ENCODE measurements around the gene DOCK3.

Gene DOCK3

DNA sequence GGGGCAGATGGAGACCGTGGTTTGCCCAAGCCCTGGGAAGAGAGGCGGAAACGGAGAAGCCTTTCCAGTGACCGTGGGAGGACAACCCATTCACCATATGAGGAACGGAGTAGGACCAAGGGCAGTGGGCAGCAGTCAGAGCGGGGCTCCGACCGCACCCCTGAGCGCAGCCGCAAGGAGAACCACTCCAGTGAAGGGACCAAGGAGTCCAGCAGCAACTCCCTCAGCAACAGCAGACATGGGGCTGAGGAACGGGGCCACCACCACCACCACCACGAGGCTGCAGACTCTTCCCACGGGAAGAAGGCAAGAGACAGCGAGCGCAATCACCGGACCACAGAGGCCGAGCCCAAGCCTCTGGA is 718.4 kb downstream of the DOCK3 start:
- DNase-seq = no peak

DNA sequence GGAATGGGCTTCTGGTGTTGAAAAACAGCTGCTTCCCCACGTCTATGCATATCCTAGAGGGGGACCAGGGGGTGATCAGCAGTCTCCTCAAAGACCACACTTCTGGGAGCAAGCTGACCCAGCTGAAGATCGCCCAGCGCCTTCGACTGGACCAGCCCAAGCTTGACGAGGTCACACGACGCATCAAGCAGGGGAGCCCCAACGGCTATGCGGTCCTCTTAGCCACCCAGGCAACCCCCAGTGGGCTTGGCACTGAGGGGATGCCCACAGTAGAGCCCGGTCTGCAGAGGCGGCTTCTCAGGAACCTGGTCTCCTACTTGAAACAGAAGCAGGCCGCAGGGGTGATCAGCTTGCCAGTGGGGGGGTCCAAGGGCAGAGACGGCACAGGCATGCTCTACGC is 718.8 kb downstream of the DOCK3 start:
- no peak for DNase-seq

DNA sequence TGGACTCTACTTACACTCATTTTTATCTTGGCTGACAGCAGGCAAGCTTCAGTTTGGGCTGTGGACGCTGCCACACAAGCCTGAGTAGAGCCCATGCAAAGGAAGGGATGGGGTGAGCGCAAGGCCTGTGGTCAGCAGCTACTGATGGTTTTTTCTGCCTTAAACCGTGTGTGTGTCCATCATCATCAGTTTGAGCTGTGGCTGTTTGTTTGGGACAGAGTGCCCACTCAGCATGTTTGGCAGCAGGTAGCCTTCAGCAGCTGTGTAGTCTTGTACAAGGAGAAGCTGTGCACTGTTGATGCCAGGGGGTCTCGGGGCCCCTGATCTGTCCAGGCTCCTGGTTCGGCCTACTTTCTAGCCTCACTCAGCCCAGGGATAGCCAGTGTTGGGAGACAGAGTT is 719.8 kb downstream of the DOCK3 start:
- no peak for DNase-seq

DNA sequence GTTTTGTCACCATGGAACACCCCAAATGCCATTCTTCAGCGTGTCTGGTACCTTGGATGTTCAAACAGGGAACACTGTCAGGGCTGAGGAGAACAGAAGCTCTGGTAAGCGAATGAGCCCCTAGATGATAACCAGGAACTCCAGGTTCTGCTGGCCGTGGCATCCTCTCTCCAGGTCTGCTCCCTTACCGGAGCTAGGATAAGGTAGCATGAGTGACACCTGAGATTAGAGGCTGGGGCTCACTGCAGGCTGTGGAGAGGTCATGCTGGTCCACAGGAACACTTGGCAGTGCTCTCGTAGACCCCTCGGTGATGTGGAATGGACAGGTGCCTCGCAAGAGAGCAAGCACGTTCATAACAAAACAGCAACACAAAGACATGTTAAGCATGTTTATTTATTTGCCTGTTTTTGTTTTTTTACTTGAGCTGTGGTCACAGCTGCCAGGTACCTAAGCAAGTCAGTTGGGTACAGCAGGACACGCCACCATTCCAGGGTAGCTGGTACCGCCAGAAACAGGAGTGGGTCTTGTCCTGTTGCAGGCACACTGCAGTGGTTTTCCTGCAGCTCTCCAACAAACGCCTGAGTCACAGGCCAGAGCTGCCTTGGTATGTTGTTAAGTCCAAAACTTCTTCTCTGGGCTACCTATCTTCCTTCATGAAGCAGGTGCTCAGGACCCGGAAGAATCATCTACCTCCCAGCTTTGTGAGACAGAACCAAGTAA is 720.9 kb downstream of the DOCK3 start:
- DNase-seq = no peak

DNA sequence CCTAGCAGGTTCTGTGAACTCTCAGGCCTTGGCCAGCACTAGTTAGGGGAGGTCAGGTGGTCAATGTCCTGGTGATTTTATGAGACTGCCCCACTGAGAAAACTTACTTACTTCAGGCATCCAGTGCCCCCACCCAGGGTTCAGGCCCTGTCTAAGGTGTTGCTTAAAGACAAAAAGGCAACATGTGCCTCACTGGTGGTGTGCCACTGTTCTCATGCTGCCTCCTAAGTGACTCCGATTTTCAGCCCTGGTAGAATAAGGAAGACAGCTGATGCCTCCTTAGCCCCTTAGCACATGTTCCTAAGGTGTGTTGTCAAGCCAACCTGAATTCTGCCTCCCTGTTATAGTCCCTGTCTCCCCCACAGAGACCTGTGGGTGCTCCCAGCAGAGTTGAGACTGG is 721.7 kb downstream of the DOCK3 start:
- DNase-seq = no peak

DNA sequence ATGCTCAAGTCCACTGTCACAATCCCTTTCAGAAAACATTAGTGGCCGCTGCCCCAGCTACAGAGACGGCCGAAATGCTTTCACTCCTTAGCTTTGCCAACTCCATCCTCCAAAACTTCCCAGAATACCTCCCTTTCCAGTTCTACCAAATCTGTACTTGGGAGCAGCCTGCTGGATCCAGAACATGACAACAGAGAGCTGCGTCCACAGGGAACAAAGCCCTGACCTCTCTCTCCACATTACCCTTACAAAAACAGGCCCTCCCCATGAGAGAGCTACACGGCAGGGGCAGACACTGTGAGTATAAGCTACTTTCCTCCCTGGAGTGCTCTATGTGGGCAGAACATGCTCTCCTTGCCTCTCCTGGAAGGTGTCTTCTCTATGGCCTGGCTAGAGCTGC is 722.7 kb downstream of the DOCK3 start:
- DNase-seq = no peak

DNA sequence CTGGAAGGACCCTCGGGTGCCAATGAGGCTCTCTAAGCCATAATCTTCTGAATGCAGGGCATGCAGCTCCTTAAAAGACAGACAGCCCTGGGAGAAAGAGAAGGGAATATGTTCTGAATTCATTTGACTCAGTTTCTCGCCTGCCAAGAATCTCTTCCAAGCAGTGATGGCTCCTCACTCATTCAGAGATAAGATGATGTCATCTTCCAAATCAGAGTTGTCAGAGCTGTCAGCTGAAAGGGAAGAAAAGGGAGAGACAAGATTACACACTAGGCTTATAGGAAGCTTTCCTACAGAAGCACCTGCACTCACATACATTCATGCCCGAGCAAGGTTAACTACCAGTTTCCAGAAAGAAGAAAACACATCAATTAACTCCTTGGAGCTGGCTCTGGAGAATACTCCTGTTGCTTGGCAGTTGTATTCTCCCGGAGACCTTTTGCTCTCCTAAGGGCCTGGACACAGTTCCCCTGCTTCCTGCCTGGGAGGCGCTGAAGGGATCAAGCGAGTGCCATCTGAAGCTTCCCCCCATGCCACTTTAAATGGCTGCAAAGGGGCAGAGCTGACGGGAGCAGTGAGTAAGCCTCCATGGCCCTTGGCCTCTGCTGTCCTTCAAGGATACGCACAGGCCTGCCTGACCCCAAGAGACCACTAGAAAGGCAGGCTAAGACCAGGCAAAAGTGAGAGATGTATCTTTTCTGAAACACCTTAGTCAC is 724.0 kb downstream of the DOCK3 start:
- no peak for DNase-seq

DNA sequence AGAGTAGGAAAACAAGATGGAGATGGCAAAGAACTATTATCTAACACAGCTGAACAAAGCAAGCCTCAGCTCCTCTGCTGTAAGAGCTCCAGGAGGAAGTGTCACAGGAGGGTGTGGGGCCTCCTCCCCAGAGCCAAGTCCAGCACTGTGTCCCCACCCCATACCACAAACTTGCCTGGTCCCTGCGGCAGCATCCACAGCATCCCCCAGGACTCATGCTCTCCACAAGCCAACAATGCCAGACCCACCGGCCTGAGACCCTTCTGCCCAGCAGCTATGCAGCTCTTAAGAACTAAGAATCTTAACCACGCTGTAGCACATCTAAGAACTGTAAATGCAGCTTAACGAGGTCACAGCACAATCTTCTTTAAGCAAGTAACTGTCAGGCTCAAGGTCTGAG is 725.4 kb downstream of the DOCK3 start:
- DNase-seq = no peak

DNA sequence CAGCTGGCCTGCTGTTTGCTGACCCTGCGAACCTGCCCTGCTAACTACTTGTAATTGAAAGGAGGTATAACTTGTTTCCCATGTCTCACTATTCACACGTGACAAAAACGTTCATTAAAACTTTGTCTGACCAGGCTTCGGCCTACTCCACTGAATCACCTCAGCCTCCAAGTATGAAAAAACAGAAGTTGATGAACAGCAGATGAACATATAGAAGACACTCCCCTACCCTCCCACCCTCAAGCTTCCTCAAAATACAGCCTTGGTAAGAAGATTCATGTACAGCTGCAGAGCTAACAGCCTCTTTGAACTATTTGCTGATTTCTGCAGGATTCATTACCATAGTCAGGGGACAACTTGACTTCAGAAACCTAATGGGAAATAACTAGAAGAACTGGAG is 727.0 kb downstream of the DOCK3 start:
- no peak for DNase-seq

DNA sequence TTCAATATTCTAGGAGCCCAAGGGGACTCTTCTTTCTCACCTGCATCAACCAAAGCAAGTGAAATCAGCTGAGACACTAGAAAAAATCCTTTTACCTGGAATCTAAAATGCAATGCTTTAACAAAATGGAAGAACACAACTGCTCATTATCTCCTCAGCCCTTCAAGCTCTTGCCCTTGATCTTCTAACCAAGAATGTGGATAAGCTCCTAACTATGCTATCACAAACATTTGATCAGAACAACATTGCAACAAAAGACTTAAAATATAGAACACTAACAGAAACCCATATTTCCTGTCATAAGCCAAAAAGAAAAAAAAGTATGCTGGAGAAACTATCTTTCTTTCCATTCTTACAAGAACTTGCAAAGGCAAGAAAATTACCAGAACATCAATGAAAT is 728.9 kb downstream of the DOCK3 start:
- DNase-seq = no peak

DNA sequence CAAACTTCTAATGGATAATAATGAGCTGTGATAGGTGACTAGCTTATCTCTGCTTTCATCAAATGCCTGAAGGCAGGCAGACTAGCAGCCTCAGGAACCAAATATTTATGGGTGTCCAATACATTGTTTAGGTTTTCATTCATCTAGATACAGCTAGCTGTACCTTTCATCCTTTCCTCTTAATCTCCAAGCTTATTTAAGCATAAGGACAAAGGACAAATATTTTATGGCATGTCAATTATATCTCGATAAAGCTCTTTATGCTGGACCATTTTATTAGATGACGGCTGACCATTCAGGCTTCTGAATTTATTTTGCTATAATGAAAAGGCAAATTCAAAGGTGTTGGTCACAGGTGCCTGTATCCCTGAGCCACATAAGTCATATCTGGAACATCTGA is 733.3 kb downstream of the DOCK3 start:
- DNase-seq = no peak

DNA sequence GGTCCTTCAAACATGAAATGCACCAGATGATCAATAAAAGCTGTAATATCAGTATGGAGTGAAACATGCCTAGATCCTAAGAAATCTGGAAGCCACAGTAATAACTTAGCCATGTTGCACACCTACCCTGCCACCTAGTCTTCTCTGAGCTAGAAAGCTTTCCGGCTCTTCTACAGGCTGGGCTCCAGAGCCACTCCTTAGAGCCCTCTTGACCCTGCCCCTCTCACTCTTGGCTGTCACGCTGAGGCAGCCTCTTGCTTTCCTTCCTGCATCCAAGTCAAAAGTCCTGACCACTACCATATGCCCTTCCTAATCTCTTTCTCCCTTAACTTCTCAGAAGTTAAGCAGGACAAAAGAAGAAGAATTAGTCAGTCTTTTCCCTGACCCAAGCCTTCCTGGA is 734.1 kb downstream of the DOCK3 start:
- no peak for DNase-seq

DNA sequence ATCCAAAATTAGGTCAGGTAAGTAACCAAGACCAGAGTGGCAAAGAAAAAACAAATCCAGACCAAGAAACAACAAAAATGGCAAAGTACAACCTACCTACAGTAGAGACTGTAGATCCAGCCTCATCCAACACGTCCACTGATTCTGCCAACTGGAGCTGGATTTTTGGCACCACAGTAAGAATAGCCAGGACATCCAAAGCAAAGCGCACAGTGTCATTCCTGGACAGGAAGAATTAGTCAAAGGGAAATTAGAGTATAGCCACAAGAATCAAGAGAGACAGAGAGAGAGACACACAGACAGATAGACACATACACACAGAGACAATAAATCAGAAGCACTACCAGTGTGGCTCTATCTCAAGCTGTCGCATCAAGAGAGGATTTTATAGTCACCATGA is 747.5 kb downstream of the DOCK3 start:
- DNase-seq = no peak

DNA sequence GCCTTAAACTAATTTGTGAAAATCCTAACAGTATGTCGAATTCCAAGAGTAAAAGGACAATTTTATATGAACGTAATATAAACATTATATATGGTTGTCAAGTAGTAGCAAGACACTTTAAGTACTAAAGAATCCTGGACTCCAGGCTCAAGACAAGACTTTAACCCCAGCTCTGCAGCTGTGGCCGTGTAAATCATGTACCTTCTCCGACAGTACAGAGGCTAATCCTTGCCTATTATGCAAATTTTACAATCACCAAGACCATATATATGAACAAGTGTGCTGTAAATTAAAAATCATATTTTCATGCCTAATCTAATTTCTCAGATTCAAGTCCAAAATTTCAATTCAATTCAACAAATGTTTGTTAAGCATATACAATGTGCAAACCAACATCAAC is 752.2 kb downstream of the DOCK3 start:
- DNase-seq = no peak

DNA sequence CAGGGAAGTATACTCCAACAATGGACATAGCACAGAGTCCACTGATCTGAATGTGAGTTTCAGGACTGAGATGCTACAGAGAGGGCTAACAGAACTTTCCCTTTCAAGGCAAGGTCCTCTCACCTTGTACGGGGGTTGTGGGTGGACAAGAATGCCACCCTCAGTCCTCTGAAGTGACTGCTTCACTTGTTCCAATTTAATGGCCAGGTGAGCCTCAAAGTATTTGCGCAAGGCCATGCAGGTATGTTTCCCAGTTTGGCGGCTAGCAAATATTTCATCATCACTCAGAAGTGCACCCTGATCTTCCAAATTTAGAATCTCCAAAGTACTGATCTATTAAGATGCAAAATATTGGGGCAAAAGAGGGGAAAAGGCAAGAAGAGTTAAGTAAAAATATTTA is 754.4 kb downstream of the DOCK3 start:
- DNase-seq = no peak

All from NCI-H146 (cell line).